ENCODE measurements around the gene DUSP8.

The DUSP8 gene

DNA sequence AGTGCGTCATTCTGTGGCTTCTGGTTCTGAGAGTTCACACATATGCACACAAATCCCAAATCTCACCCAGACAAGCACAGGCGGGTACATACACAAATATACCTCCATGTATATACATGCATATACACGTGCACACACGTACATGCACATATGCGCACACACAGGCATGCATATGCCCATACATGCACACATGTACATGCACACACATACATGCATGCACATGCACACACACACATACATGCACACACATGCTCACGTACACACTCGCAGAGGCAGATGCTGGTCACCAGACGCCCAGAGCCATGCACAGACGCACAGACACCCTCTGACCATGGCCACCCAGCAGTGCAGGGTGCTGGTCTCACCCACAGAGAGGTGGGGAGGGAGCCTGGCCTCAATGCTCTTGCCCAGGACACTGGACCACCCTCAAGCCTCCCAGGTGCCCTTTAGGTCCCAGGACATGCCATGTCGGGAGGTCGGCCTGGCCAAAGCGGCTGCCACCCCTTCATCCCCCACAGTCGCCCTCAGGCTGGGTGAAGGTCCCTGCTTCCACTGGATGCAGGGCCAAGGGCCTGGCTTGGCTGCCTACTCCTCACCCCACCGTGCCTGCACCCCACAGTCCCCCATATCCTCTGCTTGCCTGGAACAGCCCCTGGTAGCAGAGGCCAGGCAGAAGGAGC, 9.5 kb downstream of the DUSP8 start:
- TF ChIP-seq, protein P1, sequence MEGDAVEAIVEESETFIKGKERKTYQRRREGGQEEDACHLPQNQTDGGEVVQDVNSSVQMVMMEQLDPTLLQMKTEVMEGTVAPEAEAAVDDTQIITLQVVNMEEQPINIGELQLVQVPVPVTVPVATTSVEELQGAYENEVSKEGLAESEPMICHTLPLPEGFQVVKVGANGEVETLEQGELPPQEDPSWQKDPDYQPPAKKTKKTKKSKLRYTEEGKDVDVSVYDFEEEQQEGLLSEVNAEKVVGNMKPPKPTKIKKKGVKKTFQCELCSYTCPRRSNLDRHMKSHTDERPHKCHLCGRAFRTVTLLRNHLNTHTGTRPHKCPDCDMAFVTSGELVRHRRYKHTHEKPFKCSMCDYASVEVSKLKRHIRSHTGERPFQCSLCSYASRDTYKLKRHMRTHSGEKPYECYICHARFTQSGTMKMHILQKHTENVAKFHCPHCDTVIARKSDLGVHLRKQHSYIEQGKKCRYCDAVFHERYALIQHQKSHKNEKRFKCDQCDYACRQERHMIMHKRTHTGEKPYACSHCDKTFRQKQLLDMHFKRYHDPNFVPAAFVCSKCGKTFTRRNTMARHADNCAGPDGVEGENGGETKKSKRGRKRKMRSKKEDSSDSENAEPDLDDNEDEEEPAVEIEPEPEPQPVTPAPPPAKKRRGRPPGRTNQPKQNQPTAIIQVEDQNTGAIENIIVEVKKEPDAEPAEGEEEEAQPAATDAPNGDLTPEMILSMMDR (IDR thresholded peaks at IDR 0.05): no peak

DNA sequence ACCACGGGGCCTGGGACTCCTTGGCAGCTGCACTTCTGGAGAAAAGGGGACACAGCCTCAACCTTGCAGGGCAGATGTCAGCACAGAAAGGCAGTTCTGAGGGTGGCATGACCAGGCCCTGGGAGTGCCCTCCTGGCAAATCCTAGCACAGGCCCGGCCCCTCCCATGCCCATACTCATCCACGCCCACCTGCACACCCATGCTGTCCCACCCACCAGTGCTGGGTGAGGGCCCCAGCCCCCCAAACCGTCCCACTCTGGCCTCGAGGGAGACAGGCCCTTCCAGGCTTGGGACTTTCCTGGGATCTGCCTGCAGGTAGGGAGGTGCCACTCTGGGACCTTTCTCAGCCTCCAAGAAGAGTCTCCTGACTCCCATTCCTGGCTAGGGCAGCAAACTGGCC, 10.1 kb downstream of the DUSP8 start:
- TF ChIP-seq, protein P1 (IDR thresholded peaks at IDR 0.05): no peak

DNA sequence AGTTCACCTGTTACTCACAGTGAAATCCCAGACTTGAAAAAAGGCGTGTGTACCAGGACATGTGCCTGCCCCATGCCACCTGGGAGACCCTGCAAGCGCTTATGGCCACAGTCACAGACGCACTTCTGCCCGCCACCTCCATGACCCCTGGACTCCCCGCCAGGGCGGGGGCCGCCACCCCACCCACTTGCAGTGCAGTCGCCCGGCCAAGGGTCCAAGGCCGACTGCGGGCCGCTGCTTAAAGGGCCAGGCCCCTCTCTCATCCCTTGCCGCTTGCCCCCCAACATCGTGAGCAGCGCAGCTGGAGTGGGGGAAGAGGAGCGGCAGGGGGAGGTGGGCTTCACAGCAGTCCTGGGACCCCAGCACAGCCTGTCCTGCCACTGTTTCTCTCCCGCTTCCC, 10.8 kb downstream of the DUSP8 start:
- TF ChIP-seq, protein P1 (IDR thresholded peaks at IDR 0.05): no peak

DNA sequence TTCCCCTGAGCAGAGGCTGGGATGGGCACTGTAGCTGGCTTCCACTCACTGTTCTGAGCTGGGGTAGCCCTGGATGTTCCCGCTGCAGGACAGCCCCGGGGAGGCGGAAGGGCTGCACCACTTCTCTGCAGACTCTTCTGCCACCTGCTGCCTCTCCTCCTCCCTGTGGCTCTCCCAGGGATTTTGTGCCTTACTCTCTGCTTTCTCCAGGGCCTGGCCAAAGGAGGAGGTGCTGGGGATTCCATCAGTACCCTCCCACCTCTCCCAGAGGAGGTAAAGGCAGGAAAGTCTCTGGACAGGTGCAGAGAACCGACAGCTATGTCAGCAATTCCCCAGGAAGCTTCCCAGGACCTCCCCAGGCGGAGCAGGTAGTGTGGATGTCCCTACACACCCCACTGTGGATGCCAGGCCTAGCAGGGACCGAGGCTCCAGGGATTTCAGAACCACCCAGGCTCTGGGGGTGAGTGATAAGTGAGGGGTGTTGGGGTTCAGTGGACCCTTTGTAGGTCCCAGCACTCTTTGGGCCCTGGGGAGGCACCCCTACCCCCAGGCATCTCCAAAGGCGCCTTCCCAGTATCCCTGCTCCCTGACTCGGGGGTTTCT, 11.3 kb downstream of the DUSP8 start:
- TF ChIP-seq, protein P1 (IDR thresholded peaks at IDR 0.05): no peak

DNA sequence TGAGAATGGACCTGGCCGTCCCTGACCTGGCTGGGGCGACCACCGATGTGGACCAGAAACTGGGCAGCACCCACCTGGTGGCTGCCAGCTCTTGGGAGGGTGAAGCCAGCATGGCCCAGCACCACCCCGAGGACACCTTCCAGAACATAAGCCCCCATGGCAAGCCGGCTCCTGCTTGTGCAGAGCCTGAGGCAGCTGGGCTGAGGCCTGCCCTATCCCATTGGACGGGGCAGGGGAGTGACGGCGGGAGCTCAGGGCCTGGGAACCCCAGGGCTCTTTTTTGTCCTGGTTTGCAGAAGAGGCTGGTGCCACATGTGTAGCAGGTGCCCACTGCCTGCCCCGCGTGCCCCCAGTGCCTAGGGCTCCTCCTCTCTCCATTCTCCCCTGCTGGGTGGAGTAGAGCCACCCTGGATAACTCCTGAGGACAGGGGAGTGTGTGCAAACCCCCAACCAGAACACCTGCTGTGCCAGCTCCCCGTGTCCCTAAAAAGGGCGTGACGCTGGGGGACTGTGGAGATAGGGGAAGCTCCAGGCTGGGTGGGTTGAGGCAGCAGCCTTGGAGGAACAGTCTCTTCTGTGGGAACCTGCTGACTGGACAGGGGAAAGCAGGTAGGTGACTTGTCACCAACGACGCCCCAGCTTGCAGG, 11.9 kb downstream of the DUSP8 start:
- TF ChIP-seq, protein P1 (IDR thresholded peaks at IDR 0.05): no peak

DNA sequence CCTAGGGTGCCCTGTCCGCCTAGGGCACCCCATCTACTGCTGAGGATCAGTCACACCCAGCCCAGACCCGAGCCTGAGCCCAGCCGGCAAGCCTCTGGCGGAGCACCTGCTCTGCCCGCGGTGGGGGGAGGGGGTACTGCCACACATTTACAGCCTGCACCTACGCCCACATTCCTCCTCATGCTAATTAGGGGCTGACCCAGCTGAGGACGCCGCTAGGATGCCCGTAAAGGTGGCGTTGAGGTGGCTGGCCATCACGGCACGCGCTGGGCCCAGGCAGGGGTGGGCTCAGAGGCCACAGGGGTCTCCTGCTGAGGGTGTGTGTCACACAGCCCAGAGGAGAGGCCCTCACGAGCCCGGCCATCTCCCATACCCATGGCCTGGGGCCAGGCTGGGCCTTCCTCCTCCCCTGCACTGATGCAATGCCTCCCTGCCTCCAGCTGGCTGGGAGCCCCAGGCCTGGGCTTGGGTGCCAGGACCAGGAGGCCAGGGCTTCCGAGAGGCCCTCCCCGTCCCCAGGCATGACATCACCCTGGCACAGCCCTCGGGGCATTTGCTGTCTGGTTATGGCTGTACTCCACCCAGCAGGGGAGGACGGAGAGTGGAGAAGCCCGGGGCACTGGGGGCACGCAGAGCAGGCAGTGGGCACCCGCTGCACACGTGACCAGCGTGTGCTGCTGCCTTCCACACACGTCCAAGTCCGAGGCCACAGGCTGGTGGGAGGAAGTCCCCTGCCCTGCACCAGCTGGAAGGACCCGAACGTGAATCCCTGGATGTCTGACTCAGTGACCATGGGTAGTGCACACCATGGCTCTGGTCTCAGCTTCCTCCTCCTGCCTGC, 12.7 kb downstream of the DUSP8 start:
- TF ChIP-seq, protein P1 (IDR thresholded peaks at IDR 0.05): no peak

DNA sequence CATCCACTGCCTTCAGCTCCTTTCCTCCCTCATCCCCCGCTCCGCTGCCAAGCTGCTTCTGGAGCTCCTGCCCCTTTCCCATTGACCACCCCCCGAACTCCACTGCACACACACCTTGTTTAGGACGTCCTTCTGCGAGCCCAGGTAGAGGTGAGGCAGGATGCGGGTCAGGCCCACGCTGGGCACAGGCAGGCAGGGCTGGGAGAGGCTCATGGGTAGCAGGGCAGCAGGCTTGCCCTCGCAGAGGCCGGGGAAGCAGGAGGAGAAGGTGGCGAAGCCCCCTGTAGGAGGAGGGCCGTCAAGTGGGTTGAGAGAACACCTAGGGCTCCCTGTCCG, 13.3 kb downstream of the DUSP8 start:
- TF ChIP-seq, protein P1 (IDR thresholded peaks at IDR 0.05): no peak

Data from LNCAP (cell line).